Pons (tissue), 1 donor: ENCODE data around the gene MAMDC2.
"Not testable (repeated sequence)": the region's sequence is repeated elsewhere in the genome, so short reads cannot be mapped to it uniquely, and the experiment has no call there.

Experiments used
- DNase-seq: peaks from one replicate; pipeline ENCODE4 v3.0.0-alpha.2; 2016; ENCODE audit warnings: low spot score

The MAMDC2 gene

DNA sequence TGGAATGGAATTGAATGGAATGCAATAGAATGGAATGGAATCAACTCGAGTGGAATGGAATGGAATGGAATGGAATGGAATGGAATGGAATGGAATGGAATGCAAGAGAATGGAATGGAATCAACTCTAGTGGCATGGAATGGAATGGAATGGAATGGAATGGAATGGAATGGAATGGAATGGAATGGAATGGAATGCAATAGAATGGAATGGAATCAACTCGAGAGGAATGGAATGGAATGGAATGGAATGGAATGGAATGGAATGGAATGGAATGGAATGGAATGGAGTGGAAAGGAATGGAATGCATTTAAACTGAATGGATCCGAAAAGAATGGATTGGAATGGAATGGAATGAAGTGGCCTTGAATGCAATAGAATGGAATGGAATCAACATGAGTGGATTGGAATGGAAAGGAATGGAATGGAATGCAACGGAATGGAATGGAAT lies 5.5 kb upstream of the MAMDC2 start:
- not testable (repeated sequence) for DNase-seq

DNA sequence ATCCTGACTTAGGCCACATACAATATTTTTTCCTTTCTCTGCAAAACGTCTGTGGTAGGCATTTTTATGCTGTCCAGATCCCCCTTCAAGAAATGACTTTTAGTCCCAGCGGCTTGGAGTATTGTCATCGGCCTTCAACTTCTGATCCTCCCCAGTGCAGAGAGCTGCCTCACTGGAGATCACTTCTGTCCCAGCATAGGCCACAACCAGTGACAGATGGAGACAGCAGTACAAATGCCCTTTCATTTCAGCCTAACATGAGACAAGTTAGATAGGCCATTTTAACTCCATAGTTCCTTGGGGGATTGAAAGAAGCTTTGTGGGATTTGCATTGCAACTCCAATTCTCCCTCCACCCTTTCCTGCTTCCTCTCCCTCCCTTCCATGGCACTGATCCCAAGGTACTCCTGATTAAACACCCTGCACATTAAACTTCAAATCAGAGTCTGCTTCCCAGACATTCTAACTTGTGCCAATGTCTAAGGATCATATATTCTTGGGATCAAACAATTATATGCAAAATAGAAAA lies 3.2 kb upstream of the MAMDC2 start:
- DNase-seq: peak; percentile 42

DNA sequence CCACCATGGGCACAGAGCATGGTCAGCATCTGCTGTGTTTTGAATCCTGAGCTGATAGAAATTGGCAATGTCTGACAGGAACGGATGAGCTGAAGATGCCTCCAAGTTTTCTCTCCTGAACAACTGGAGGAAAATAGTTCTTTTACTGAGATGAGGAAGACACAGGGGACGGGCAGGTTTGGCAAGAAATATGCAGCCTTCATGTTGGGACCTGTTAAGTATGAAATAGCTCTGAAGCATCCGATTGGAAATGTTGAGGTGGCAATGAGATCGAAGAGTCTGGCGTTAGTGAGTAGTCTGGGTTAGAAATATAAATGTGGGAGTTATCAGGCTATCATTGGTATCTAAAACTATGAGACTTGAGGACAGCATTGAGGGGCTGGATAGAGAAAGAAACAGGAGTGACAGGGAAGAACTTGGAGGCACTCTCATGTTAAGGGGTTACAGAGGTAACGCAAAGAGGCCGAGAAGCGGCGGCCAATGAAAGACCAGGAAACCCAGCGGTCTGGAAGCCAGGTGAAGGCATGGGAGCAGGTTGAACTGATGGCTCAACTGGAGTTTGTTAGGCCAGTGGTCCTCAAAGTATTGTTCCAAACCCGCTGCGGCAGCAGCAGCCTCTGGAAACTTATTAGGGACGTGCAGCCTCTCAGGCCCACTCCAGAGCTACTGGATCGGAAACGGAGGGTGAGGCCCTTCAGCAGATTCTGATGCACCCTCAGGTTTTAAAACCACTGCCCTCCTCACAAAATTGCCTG lies 1.0 kb upstream of the MAMDC2 start:
- DNase-seq: no peak

DNA sequence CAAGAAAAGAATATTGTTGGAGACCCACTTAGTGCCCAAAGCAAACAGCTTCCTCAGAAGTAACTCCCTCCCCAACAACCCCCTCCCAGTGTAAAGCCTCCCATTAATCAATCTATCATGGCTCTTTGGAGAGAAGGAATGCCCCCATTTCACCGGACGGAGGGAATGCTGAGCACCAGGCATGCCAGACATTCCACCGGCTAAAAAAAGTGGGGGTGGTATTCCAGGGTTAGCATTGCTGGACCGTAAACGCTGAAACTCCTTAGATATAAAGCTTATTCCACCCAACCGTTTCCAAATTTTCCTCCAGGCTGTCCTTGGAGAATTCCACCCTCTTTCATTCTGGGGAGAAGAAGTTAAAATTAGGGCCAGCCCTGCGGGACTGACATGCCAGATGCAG lies 363 bp upstream of the MAMDC2 start:
- DNase-seq: no peak

DNA sequence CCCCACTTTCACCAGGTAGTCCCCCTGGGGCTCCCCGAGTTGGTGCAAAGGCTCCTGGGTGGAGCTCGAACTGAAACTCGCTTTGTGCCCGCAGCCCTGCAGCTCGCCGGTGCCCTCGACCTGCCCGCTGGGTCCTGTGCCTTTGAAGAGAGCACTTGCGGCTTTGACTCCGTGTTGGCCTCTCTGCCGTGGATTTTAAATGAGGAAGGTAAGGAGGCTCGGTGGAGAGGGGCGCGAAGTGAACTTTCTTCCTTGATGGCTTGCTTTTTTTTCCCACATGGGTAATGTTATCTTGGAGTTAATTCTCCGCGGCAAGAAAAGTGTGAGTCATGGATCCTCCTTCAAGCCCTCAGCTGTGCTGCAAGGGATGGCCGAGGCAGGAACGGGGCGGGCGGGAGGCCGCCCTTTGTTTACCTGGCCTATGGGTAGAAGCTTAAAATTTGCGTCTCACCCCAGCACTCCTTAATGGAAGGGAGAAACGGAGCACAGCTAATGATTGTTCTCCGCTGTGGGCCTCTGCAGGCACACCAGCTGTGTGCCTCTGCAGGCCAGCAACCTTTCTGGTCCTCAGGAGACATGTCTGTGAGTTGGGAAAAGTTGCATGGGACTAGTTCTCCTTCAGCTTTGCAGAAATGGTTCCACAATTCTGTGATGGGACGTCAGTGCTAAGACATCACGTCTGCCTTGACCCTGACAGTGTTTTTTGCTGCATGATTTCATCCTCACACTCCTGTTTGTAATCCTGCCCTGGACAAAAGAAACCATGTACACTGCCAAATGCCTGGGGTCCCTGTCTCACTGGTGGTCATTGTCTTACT lies 1.1 kb downstream of the MAMDC2 start:
- DNase-seq: no peak

DNA sequence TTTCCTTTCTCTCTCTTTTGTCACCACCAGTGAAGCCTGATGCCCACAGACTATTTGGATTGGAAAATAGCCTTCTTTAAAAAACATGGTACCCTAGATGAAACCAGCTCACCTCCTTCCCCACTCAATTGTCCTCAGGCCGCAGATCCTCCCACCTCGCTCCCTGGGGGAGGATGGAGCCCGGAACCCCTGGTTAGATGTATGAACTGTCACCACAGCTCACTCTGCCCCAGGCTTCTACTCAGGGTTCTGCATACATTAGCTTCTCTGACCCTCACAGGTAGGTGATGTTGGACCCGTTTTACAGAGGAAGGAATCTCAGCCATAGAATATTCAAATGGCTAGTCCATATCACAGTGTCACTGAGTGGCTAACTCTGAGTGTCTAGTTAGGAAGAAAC lies 1.8 kb downstream of the MAMDC2 start:
- no peak for DNase-seq

DNA sequence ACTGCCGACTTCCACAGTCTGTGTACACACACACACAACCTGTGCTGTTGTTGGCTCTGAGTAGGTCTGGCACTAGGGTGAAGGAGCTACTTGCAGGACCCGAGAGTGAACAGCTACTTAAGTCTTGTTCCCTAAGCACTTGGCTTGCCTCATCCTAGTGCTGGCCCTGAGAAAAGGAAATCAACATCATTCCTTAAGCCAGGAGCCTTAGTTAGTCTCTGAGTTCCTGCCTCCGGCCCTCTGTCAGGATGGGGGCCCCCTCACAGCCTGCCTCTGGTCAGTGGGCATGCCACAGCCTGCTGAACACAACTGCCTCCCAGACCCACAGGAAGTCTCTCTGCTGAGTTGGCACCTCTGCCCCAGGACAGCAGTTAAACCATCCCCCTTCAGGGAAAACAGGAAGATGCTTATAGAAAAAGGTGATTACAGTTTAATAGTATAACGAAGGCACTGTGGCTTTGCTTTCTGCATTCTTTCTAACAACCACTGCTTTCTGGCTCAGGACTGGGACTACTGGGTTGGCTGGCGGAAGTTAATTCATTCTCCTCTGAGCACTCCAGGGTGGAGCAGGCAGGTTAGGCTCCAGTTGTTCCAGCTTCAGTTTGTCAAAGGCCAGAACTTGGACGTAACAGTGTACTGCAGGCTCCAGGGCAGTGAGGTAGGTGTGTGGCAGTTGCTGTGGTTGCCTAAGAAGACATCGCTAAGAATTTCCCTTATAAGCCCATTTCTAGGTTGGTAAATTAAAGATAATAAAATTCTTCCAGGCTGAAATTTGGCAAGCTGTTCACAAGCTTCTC lies 2.8 kb downstream of the MAMDC2 start:
- DNase-seq: no peak

DNA sequence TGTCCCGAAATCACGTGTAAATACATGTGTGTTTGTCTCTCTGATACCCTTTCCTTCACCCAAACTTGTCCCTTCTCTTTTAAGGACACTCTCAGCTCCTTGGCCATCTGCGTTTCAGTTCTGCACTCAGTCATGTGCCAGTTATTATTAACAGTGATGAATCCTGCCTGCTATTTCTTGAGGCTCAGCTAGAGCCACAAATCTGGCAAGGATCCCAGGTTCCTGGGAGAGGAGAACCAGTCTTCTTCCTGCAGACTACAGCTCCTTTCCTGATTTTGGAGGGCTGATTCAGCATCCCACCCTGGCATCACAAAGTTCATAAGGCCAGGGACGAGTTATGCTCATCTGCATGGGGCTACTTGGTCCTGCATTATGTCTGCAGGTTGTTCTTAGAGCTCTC lies 5.6 kb downstream of the MAMDC2 start:
- DNase-seq: peak; percentile 64

DNA sequence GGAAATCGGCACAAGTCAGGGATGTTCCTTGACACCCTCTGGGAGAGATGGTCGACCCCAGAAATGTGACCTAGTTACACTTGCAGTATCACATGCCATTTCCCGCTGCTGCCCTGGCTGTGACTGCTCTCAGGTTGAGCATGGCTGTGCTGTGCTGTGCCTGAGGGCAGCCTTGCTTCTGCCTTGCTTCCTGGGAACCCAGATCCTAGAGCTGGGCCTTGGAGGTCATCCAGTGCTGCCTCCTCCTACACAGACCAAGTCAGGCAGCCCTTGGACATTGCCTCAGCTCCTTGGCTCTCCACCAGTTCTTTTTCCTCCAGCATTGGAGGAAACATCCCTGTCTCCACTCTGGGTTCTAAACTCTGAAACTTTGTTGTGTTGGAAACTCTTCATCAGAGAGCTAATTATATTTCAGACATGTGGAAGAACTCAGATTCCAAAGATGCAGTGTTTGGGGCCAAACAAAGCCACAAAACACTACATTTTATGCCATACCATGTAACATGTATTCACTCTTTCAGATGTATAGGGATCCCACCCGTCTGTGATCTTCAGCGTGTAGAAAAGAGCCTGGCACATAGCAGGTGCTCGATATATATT lies 6.1 kb downstream of the MAMDC2 start:
- no peak for DNase-seq

DNA sequence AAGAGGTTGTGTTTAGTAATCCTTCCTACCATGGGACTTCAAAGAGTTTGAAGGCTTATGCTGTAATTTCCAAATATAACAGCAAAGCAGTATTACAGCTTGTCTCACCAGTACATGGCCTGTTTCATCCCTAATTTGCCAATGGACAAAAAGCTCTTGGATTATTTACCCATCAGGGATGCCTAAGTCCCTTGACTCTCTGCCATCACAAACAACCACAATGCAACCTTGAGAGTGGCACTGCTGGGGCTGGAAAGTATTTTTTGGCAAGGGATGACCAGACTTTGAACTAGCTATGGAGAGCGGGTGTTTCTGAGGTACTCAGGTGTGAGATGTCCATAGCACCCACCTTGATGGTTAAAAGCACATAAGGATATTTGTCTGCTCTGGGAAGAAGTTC lies 9.1 kb downstream of the MAMDC2 start:
- no peak for DNase-seq

DNA sequence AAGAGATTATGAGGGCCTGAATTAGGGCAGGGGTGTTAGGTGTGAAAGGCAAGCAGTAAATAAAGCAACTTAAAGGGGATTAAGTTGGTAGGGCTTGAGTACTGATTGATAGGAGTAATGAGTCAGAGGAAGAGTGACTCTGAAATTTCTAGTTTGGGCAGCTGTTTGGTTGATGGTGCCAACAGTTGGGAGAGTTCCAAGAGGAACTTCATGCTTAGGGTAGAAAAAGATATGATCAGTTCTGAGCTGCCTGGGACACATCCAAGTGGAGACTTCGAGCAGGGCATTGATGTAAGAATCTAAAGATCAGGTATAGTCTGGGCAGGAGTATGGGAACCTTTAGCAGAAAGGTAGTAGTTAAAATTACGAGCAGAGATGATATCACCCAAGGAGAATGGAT lies 10.2 kb downstream of the MAMDC2 start:
- peak; percentile 46 for DNase-seq

DNA sequence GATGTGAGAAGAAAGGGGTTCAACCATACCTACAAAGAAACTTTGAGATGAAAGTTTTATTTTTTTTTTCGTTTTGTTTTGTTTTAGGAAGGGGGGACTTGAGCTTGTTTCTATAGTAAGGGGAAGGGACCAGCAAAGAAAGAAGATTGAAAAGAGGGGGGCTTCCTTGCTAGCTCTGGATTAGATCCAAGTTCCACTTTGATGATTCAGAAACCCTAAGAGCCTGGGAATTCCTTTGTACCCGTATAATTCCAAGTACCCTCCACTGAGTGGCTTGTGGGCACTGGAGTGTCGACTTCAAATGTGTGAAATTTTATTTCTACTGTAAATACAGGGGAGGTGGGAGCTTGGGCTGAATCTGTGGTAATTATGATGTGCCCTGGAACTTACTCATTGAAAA lies 10.9 kb downstream of the MAMDC2 start:
- DNase-seq: no peak

DNA sequence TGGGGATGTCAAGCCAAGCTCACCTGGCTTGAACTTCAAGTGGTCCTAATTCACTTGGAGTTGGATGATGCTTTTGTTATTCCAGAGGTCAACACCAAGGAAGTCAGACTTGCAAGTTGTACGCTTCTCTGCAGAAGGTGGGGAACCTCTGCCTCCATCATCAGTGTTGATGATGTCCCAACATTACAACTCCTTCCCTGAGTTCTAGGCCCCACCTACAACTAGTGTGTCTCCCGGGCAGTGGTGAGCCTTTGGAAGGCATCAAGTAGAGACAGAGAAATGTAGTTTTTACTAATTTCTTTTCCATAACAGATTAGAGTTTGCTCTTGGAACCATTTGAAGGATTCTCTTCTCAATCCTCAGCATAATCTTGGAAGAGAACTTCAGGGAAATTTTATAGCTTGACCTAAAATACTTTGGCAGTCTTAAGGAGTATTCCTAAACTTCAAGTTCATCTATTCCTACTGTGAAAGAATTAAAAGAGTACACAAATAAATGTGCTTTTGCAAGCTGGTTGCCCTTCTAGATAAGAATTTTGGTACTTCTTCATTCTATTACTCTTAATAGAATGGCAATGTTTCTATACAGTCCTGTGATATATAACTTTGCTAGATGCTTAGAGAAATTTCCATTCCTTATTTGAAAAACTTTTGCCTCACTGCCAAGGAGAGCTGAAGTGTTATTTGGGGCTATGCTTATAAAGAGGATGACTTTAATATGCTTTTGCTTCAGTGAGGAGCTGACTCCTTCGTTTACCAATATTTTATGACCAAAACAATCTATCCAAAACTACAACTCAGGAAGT lies 12.0 kb downstream of the MAMDC2 start:
- no peak for DNase-seq

DNA sequence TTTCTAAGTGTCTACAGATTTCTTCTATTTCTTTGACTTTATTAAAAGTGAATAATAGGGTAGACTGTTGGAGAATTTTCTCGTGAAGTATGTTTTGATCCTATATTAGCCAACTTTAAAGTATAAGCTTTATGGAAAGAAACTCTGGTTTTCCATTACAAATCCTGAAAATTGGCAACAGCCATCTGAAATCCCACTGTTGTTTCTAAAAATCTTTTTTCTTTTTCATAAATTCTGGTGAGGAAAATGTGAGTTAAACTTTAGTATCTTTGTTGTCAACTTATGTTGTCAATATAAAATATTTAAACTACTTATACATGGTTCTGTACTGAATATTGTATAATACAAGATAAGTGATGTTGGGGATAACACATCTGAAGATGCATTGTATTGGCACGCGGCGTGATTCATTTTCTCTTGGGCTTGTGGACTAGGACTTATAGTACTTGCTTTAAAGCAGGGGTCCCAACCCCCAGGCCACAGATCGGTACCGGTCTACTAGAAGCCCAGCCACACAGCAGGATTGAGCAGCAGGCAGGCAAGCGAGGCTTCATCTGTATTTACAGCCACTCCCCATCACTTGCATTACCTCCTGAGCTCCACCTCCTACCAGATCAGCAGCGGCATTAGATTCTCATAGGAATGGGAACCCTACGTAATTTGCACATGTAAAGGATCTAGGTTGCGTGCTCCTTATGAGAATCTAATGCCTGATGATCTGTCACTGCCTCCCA lies 12.7 kb downstream of the MAMDC2 start:
- no peak for DNase-seq

DNA sequence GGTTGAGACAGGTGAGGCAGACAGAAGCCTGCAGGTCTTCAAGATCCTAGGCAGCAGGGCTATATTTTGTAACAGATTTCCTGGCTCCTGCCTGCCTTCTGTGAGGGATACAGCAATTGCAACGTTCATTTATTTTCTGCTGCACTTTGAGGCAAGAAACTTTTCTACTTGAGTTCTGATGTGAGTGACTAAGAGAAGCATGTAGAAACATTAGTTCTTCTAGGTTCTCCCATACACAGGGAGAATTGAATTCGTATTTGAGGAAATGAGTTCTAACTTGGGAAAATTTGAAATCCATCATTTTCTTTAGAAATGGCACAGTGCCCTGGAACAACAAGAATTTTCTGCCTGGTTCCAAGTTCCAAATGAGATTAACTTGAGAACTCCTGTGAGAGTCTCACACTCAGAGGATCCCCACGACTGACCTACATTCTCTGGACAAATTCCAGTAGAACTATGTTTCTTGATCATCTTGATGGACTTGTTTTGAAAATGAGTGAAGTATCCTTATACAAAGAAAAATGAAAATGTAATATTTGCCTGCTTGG lies 15.0 kb downstream of the MAMDC2 start:
- DNase-seq: no peak

DNA sequence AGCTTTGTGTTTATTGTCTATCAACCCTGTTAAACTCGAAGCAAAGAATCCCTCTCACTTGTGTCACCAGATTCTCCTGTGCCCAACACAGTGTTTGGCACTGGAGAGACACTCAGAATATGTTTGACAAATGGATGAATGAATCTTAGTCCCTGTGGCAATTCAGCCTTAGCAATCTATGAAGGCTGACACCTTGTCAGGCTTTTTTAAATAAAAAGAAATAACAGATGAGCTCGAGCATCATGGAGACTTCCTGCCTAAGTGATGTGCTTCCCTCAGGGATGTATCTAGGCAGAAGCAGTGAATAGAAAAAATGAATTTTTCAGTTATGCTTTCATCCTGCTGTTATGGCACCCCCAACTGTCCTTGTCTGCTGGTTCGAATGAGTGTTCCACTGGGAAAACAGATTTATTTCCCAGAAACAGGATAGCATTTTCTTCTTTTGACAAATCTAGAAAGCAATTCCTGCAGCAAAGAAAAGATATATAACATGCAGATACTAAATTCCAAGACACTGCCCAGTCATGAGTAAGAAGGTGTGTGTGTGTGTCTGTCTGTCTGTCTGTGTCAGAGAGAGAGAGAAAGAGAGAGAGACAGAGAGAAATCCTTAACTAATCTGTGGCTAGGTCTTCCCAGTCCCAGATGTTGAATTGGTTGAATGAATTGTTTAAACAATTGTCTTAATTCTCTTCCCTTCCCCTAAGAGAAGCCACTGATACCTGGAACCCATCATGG lies 16.7 kb downstream of the MAMDC2 start:
- no peak for DNase-seq

DNA sequence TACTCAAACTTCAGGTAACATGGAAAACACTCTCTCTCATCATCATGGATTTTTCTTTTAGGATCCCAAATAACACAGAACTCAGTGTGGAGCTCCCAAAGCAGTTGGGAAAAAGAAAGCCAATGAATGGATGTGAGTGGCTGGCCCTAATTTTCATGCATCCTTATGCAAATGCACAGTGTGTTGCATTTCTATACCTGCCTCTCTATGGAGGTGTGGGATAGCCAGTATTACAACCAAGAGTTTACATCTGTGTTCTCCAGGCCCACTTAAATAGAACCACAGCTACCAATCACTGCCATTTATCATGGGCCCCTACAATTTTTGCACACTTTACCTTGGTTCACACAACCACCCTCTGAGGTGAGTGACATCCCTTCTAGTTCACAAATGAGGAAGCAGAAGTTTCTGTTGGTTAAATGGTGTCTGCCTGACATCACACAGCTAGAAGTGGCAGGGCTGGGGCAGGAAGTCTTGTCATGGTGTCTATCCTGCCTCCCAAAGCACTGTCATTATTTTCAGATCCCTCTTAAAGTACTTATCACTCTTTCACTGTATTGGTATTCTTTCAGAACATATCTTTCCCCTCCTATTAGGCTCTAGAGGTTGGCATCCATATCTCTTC lies 17.3 kb downstream of the MAMDC2 start:
- DNase-seq: no peak

DNA sequence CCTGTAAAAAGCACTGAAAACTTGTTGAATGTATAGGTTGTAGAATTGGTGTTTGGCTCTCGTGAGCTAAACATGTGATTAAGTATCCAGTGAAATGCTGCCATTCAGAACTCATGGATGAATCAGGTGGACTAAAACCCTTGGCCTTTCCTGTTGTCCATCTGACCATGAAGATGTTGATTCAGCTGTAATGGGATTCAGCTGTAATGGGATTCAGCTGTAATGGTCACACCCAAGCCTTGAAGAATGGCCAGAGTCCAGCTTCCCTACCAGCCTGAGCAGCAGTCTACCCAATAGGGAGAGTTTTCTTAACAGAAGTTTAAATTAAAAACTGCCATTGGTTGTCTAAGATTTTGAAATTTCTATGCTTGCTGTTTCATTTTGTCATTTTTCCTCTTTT lies 18.1 kb downstream of the MAMDC2 start:
- no peak for DNase-seq

DNA sequence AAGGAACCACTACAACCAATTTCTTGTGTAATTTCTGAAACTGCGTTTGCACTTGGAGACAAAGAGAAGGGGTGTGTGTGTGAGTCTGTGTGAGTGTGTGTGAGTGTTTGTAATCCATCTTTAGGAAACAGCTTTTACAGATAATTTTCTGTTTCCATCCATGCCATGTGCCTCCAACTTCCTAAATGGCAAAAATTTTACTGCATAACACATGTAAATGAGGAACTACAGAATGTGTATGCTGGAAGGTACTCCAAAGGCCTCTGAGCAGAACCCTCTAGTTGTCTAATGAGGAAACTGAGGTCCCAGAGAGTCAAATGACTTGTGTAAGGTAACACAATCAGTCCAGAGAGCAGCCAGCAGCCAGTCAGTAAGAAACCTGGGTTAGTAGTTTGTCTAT lies 20.8 kb downstream of the MAMDC2 start:
- no peak for DNase-seq
